ENCODE results near the gene TSHZ2.
"Not testable (repeated sequence)": the region's sequence is repeated elsewhere in the genome, so short reads cannot be mapped to it uniquely, and the experiment has no call there.

TSHZ2 gene

GRCh38 chr20:53517146-53517545 lies 545.0 kb downstream of the TSHZ2 start:
- no peaks in the 10 kb centered on the region for H3K36me3 ChIP-seq (ENCODE audit: control insufficient read depth, insufficient read depth, low read length, severe bottlenecking)
- no peak for DNase-seq (ENCODE audit: low read depth)
- no peak overlapping the region for H3K9ac ChIP-seq (ENCODE audit: low read length)
- H3K4me1 ChIP-seq (ENCODE audit: control insufficient read depth, insufficient read depth, low read length), result peaks cover 3% of the 10 kb centered on the region
- no peaks in the 10 kb centered on the region for H3K9me3 ChIP-seq (ENCODE audit: control insufficient read depth, low read length)
- no peak overlapping the region for H3K4me3 ChIP-seq (ENCODE audit: low read length)
- H3K27me3 ChIP-seq (replicated peaks; ENCODE audit: control insufficient read depth, insufficient read depth, low read length), result no peaks in the 10 kb centered on the region

- not testable (repeated sequence) for H3K36me3 ChIP-seq (ENCODE audit: control insufficient read depth, insufficient read depth, low read length, severe bottlenecking); H3K27me3 ChIP-seq (replicated peaks; ENCODE audit: control insufficient read depth, insufficient read depth, low read length); H3K9ac ChIP-seq (ENCODE audit: low read length); H3K4me1 ChIP-seq (ENCODE audit: control insufficient read depth, insufficient read depth, low read length); H3K4me3 ChIP-seq (ENCODE audit: low read length); H3K9me3 ChIP-seq (ENCODE audit: control insufficient read depth, low read length)
- DNase-seq (ENCODE audit: low read depth), result peak; percentile 35
These were observed 549.3 kb downstream of the TSHZ2 start for GRCh38 chr20:53521421-53521820.

GRCh38 chr20:53522026-53522425 lies 549.9 kb downstream of the TSHZ2 start:
- Histone ChIP-seq H3K9me3 (ENCODE audit: control insufficient read depth, low read length) (no peaks in the 10 kb centered on the region), H3K4me3 (ENCODE audit: low read length) (no peak overlapping the region), H3K36me3 (ENCODE audit: control insufficient read depth, insufficient read depth, low read length, severe bottlenecking) (no peaks in the 10 kb centered on the region), H3K9ac (ENCODE audit: low read length) (no peak overlapping the region), H3K4me1 (ENCODE audit: control insufficient read depth, insufficient read depth, low read length) (peaks cover 3% of the 10 kb centered on the region), H3K27me3 (replicated peaks; ENCODE audit: control insufficient read depth, insufficient read depth, low read length) (no peaks in the 10 kb centered on the region)
- DNase-seq (ENCODE audit: low read depth), result no peak

- DNase-seq (ENCODE audit: low read depth), result no peak
- H3K27me3 ChIP-seq (replicated peaks; ENCODE audit: control insufficient read depth, insufficient read depth, low read length), result no peaks in the 10 kb centered on the region
- H3K36me3 ChIP-seq (ENCODE audit: control insufficient read depth, insufficient read depth, low read length, severe bottlenecking), result no peaks in the 10 kb centered on the region
- peaks cover 3% of the 10 kb centered on the region for H3K4me1 ChIP-seq (ENCODE audit: control insufficient read depth, insufficient read depth, low read length)
- no peak overlapping the region for H3K9ac ChIP-seq (ENCODE audit: low read length)
- no peaks in the 10 kb centered on the region for H3K9me3 ChIP-seq (ENCODE audit: control insufficient read depth, low read length)
- H3K4me3 ChIP-seq (ENCODE audit: low read length), result no peak overlapping the region
These were observed 550.5 kb downstream of the TSHZ2 start for GRCh38 chr20:53522696-53523095.

- H3K4me1 ChIP-seq (ENCODE audit: control insufficient read depth, insufficient read depth, low read length); DNase-seq (ENCODE audit: low read depth): not testable (repeated sequence)
These were observed 551.5 kb downstream of the TSHZ2 start for GRCh38 chr20:53523615-53524014.

GRCh38 chr20:53524589-53525312 lies 552.6 kb downstream of the TSHZ2 start:
- DNase-seq (ENCODE audit: low read depth), result no peak
- H3K9me3 ChIP-seq (ENCODE audit: control insufficient read depth, low read length), result no peaks in the 10 kb centered on the region
- no peaks in the 10 kb centered on the region for H3K36me3 ChIP-seq (ENCODE audit: control insufficient read depth, insufficient read depth, low read length, severe bottlenecking)
- H3K4me3 ChIP-seq (ENCODE audit: low read length), result no peak overlapping the region
- H3K4me1 ChIP-seq (ENCODE audit: control insufficient read depth, insufficient read depth, low read length), result no peaks in the 10 kb centered on the region
- H3K9ac ChIP-seq (ENCODE audit: low read length), result no peak overlapping the region
- no peaks in the 10 kb centered on the region for H3K27me3 ChIP-seq (replicated peaks; ENCODE audit: control insufficient read depth, insufficient read depth, low read length)

More at GRCh38 chr20:53523615-53524014, 551.5 kb downstream of the TSHZ2 start:
- not testable (repeated sequence) for H3K4me3 ChIP-seq (ENCODE audit: low read length); H3K9ac ChIP-seq (ENCODE audit: low read length); H3K27me3 ChIP-seq (replicated peaks; ENCODE audit: control insufficient read depth, insufficient read depth, low read length); H3K36me3 ChIP-seq (ENCODE audit: control insufficient read depth, insufficient read depth, low read length, severe bottlenecking); H3K9me3 ChIP-seq (ENCODE audit: control insufficient read depth, low read length)

GRCh38 chr20:53527196-53527595 lies 555.0 kb downstream of the TSHZ2 start:
- no peaks in the 10 kb centered on the region for H3K27me3 ChIP-seq (replicated peaks; ENCODE audit: control insufficient read depth, insufficient read depth, low read length)
- no peaks in the 10 kb centered on the region for H3K9me3 ChIP-seq (ENCODE audit: control insufficient read depth, low read length)
- H3K4me3 ChIP-seq (ENCODE audit: low read length), result no peak overlapping the region
- DNase-seq (ENCODE audit: low read depth), result no peak
- H3K36me3 ChIP-seq (ENCODE audit: control insufficient read depth, insufficient read depth, low read length, severe bottlenecking), result no peaks in the 10 kb centered on the region
- no peaks in the 10 kb centered on the region for H3K4me1 ChIP-seq (ENCODE audit: control insufficient read depth, insufficient read depth, low read length)
- H3K9ac ChIP-seq (ENCODE audit: low read length), result no peak overlapping the region

GRCh38 chr20:53529658-53530057 lies 557.5 kb downstream of the TSHZ2 start:
- DNase-seq (ENCODE audit: low read depth), result no peak
- no peaks in the 10 kb centered on the region for H3K9me3 ChIP-seq (ENCODE audit: control insufficient read depth, low read length)
- no peaks in the 10 kb centered on the region for H3K4me1 ChIP-seq (ENCODE audit: control insufficient read depth, insufficient read depth, low read length)
- no peaks in the 10 kb centered on the region for H3K36me3 ChIP-seq (ENCODE audit: control insufficient read depth, insufficient read depth, low read length, severe bottlenecking)
- H3K27me3 ChIP-seq (replicated peaks; ENCODE audit: control insufficient read depth, insufficient read depth, low read length), result no peaks in the 10 kb centered on the region
- H3K4me3 ChIP-seq (ENCODE audit: low read length), result no peak overlapping the region
- H3K9ac ChIP-seq (ENCODE audit: low read length), result no peak overlapping the region

GRCh38 chr20:53530440-53530839 lies 558.3 kb downstream of the TSHZ2 start:
- Histone ChIP-seq H3K9ac (ENCODE audit: low read length) (no peak overlapping the region), H3K9me3 (ENCODE audit: control insufficient read depth, low read length) (no peaks in the 10 kb centered on the region), H3K36me3 (ENCODE audit: control insufficient read depth, insufficient read depth, low read length, severe bottlenecking) (no peaks in the 10 kb centered on the region), H3K4me3 (ENCODE audit: low read length) (no peak overlapping the region), H3K4me1 (ENCODE audit: control insufficient read depth, insufficient read depth, low read length) (no peaks in the 10 kb centered on the region), H3K27me3 (replicated peaks; ENCODE audit: control insufficient read depth, insufficient read depth, low read length) (no peaks in the 10 kb centered on the region)
- DNase-seq (ENCODE audit: low read depth), result no peak

GRCh38 chr20:53532654-53533312 lies 560.6 kb downstream of the TSHZ2 start:
- not testable (repeated sequence) for H3K4me1 ChIP-seq (ENCODE audit: control insufficient read depth, insufficient read depth, low read length); DNase-seq (ENCODE audit: low read depth); H3K36me3 ChIP-seq (ENCODE audit: control insufficient read depth, insufficient read depth, low read length, severe bottlenecking); H3K9me3 ChIP-seq (ENCODE audit: control insufficient read depth, low read length); H3K9ac ChIP-seq (ENCODE audit: low read length); H3K4me3 ChIP-seq (ENCODE audit: low read length); H3K27me3 ChIP-seq (replicated peaks; ENCODE audit: control insufficient read depth, insufficient read depth, low read length)

GRCh38 chr20:53533500-53533899 lies 561.3 kb downstream of the TSHZ2 start:
- Histone ChIP-seq H3K27me3 (replicated peaks; ENCODE audit: control insufficient read depth, insufficient read depth, low read length) (no peaks in the 10 kb centered on the region), H3K4me1 (ENCODE audit: control insufficient read depth, insufficient read depth, low read length) (no peaks in the 10 kb centered on the region)

More at GRCh38 chr20:53533500-53533899, 561.3 kb downstream of the TSHZ2 start:
- H3K9ac ChIP-seq (ENCODE audit: low read length), result no peak overlapping the region
- no peak for DNase-seq (ENCODE audit: low read depth)
- H3K4me3 ChIP-seq (ENCODE audit: low read length), result no peak overlapping the region
- no peaks in the 10 kb centered on the region for H3K36me3 ChIP-seq (ENCODE audit: control insufficient read depth, insufficient read depth, low read length, severe bottlenecking)
- H3K9me3 ChIP-seq (ENCODE audit: control insufficient read depth, low read length), result no peaks in the 10 kb centered on the region
